Measurements from ENCODE around the gene KRT222.

KRT222 gene

DNA sequence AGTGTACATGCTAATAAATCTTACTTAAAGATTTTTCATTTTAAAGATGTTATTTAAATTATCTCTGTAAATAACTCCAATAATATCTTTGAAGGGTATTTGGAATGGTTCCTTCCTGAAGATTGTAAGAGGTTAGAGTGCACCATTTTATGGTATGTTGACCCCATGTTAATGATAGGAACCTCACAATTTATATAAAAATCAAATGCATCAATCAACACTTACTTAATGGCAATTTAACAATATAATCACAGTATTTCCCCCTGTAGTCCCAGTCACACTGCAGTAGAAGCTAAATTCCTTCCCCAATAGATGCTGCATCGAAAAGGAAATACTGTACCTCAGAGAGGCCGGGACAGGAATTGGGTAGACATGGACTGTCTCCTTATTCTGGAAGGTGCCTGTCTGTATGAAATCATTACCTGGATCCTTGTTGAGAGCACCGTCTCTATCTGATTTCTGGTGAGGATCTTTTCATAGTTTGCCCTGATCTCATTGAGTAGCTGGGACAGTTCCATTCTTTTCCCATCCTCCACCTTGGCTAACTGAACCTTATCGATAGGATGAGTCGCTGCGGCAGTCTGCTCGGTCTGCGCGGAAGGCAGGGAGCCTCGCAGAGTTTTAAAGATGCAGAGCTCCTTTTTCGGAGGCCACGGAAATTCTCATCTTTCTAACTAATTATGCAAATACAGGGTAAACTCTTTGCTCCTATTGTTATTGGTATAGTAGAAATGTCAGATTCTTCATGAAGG is at the start of gene KRT222:
TSS of gene KRT222 (minus strand) at position 596 of the 752 bp plus-strand sequence. CDS start at position 518, 78 bp downstream.
- DNase-seq (ENCODE audit: low read depth) = no peak
- TF ChIP-seq, protein P1, sequence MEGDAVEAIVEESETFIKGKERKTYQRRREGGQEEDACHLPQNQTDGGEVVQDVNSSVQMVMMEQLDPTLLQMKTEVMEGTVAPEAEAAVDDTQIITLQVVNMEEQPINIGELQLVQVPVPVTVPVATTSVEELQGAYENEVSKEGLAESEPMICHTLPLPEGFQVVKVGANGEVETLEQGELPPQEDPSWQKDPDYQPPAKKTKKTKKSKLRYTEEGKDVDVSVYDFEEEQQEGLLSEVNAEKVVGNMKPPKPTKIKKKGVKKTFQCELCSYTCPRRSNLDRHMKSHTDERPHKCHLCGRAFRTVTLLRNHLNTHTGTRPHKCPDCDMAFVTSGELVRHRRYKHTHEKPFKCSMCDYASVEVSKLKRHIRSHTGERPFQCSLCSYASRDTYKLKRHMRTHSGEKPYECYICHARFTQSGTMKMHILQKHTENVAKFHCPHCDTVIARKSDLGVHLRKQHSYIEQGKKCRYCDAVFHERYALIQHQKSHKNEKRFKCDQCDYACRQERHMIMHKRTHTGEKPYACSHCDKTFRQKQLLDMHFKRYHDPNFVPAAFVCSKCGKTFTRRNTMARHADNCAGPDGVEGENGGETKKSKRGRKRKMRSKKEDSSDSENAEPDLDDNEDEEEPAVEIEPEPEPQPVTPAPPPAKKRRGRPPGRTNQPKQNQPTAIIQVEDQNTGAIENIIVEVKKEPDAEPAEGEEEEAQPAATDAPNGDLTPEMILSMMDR (conservative IDR thresholded peaks at IDR 0.05; ENCODE audit: low read depth, low read length) = no peak
- peak within 1 kb of the TSS; percentile 10 for H3K4me3 ChIP-seq (ENCODE audit: low read length)

DNA sequence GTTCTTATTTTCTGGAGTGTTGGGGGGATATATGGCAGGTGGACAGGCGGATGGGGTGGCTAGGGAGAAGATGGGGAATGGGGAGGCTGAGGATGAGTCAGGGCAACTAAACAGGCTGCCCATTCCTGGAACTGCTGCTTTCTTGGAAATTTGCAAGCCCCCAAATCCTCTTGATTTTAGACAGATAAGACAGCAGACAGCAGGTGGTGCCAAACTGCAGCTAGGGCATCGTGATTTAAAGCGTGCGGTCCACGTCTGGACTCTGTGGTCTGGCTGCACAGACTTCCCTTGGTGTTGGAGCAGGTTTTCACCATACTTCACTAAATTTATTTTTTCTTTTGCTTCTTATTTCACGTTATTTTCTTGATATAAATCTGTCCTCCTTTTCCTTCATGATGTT is 49.5 kb upstream of the KRT222 start:
- TF ChIP-seq, protein P1 (conservative IDR thresholded peaks at IDR 0.05; ENCODE audit: low read depth, low read length) = peak; percentile 24
- no peak for DNase-seq (ENCODE audit: low read depth)
- no peak overlapping the region for H3K4me3 ChIP-seq (ENCODE audit: low read length)

DNA sequence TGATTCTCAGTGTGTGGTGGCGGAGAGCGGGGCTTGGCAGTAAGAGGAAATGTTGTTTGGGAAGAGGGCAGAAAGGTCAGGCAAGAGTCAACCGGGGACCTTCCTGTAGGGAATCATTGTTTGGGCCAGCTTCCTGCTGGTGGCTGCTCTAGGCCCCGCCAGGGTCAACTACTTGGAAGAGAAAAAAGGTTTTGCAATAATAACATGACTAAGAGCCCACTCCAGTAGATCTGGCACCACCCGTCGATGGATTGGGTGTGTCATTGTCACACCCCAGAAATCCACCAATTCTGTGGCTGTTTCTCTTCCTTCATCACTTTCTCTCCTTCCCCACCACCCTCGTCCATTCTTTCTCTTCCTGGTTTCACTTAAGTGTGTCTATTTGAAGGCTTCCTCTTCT is 42.8 kb upstream of the KRT222 start:
- H3K4me3 ChIP-seq (ENCODE audit: low read length) = no peak overlapping the region
- TF ChIP-seq, protein P1 (conservative IDR thresholded peaks at IDR 0.05; ENCODE audit: low read depth, low read length) = no peak
- no peak for DNase-seq (ENCODE audit: low read depth)

DNA sequence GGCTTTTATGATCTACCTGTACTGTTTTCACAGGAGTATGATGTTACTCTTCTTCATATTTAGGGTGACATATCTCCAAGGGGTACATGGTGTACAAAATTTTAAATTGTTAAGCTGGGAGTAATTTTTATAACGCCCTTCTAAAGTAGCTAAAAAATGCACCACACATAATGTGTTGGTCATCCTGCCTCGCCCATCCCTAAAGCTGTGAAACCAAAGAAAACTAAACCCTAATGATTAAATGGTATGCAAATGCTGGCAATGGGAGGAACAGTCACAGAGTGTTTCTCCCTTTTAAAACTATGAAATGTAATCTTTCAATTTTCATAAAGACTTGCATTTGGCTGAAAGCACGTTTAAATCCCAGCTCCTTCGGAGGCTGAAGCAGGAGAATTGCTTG is 40.6 kb upstream of the KRT222 start:
- TF ChIP-seq, protein P1 (conservative IDR thresholded peaks at IDR 0.05; ENCODE audit: low read depth, low read length) = no peak
- DNase-seq (ENCODE audit: low read depth) = no peak
- no peak overlapping the region for H3K4me3 ChIP-seq (ENCODE audit: low read length)

DNA sequence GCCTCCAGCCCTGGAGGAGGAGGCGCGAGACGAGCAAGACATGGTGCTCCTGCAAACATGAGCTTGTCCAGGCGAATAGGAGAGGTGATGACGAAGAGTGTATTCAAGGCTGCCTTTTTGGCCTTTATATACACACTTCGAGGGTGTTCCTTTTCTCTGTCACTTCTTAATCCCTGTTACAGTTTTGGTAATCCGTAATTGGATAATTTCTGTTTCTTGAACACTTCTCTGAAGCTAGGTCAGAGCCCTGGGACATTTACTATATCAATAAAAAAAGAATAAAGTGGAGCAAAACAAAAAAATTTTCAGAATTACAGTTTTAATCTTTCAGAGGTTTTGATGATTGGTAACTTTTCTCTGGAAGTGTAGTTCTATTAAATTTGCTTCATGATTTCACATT is 38.7 kb upstream of the KRT222 start, which contains the start of gene KRT24:
TSS of gene KRT24 (minus strand) at position 101 of the 400 bp plus-strand sequence. CDS start at position 42, 59 bp downstream.
- DNase-seq (ENCODE audit: low read depth) = no peak
- TF ChIP-seq, protein P1 (conservative IDR thresholded peaks at IDR 0.05; ENCODE audit: low read depth, low read length) = no peak
- H3K4me3 ChIP-seq (ENCODE audit: low read length) = no peak within 1 kb of the TSS

DNA sequence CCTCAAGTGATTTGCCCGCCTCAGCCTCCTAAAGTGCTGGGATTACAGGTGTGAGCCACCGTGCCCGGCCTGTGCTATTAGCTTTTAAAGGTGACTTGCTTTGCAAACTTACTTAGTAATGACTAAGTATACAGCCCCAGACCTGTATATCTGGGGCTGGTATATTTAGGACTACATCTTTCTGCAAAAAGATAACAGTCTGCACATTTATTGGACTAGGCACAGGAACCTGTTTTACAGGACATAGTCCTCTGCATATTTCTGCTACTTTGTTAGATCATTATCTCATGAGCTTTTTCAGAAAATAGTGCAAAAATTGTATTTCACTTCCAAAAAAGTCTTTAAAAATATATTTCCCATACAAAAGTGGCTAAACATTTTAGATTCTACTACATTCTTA is 37.3 kb upstream of the KRT222 start:
- H3K4me3 ChIP-seq (ENCODE audit: low read length) = no peak overlapping the region
- DNase-seq (ENCODE audit: low read depth) = no peak
- TF ChIP-seq, protein P1 (conservative IDR thresholded peaks at IDR 0.05; ENCODE audit: low read depth, low read length) = no peak

DNA sequence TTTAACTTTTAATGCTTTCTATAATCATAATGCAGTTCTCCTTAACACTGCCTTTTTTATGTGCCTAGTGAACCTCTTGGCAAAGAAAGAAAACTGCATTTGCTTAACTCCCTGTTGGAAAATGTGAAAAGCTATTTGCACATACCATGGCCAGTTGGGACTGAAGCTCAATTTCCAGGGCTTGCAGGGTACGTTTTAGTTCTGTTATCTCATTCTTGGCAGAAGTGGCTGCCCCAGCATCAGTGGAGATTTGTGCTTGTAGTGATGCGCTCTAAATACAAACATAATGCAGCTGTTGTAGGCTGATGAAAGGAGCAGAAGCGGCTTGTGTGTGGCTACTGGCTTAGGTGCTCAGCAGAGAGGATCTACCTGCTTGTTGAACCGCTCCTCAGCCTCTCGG is 34.9 kb upstream of the KRT222 start:
- TF ChIP-seq, protein P1 (conservative IDR thresholded peaks at IDR 0.05; ENCODE audit: low read depth, low read length) = no peak
- H3K4me3 ChIP-seq (ENCODE audit: low read length) = no peak overlapping the region
- no peak for DNase-seq (ENCODE audit: low read depth)
